CD4-positive, alpha-beta T cell (primary cell): ENCODE results near the gene PIP4K2A. TPM values are rescaled to one million over a fixed set of nuclear protein-coding genes. Genes with fewer than 3 reads are reported as not detected.

Experiments
- ATAC-seq: fragments of 200-7000 bp; cut with Tn5 transposase; one replicate; pipeline ENCODE4 v1.10.0; 2022; ENCODE audit warnings: mild to moderate bottlenecking; ENCODE audit not compliant: poor library complexity
- CTCF ChIA-PET: fragments of 350-600 bp; sonication (Branson Sonifier 250); formaldehyde crosslinking; loops from one replicate; lab custom pipeline; 2021; ENCODE audit warnings: antibody characterized with exemption, inconsistent platforms; lab: Charles Lee
- POLR2A ChIA-PET: fragments of 350-600 bp; sonication (Branson Sonifier 250); formaldehyde crosslinking; loops from one replicate; lab custom pipeline; 2021; ENCODE audit warnings: antibody characterized with exemption, inconsistent platforms; lab: Charles Lee
- DNase-seq, 14 experiments: peaks; one replicate each; pipeline ENCODE4 v3.0.0-alpha.2; 2013 to 2020; ENCODE audit warnings: mixed read lengths in 2 of 14
- H3K27ac ChIP-seq, 2 donors: one replicate each; pipeline versions ENCODE4 v1.5.1 to v1.7.0; 2013; ENCODE audit warnings: low read length in 2 of 2, low read depth in 1 of 2, mild to moderate bottlenecking in 1 of 2
- H3K27me3 ChIP-seq, 2 experiments: 1 replicate in 1 of 2; 2 replicates in 1 of 2; pipeline versions ENCODE4 v1.6.1 to v1.7.0; 2013; ENCODE audit warnings: low read length in 2 of 2, control low read depth in 1 of 2, mild to moderate bottlenecking in 1 of 2, moderate library complexity in 1 of 2; ENCODE audit not compliant: insufficient read depth in 2 of 2, control insufficient read depth in 1 of 2
- H3K36me3 ChIP-seq: one replicate; pipeline ENCODE4 v1.6.1; 2013; ENCODE audit warnings: low read length, control low read depth; ENCODE audit not compliant: insufficient read depth
- H3K4me1 ChIP-seq: one replicate; pipeline ENCODE4 v1.6.1; 2013; ENCODE audit warnings: low read length, control low read depth; ENCODE audit not compliant: insufficient read depth
- H3K4me3 ChIP-seq: one replicate; pipeline ENCODE4 v1.5.1; 2013; ENCODE audit warnings: mild to moderate bottlenecking, low read length, moderate library complexity
- H3K9me3 ChIP-seq, 2 experiments: 1 replicate in 1 of 2; 2 replicates in 1 of 2; pipeline versions ENCODE4 v1.6.1 to v1.7.0; 2013; ENCODE audit warnings: low read length in 2 of 2, mild to moderate bottlenecking in 2 of 2, control low read depth in 1 of 2, moderate library complexity in 1 of 2; ENCODE audit not compliant: control insufficient read depth in 1 of 2, insufficient read depth in 1 of 2
- H3K27ac Mint-ChIP-seq: one replicate; pipeline ENCODE4 v1.8.0; 2020; ENCODE audit warnings: mixed read lengths
- H3K27me3 Mint-ChIP-seq: one replicate; pipeline ENCODE4 v1.8.0; 2021; ENCODE audit warnings: mixed read lengths
- H3K36me3 Mint-ChIP-seq: one replicate; pipeline ENCODE4 v1.8.0; 2021; ENCODE audit warnings: low read depth, mixed read lengths
- H3K4me1 Mint-ChIP-seq: one replicate; pipeline ENCODE4 v1.8.0; 2021; ENCODE audit warnings: low read depth, mixed read lengths
- H3K4me3 Mint-ChIP-seq: one replicate; pipeline ENCODE4 v1.8.0; 2020; ENCODE audit warnings: mild to moderate bottlenecking, mixed read lengths
- H3K9me3 Mint-ChIP-seq: one replicate; pipeline ENCODE4 v1.8.0; 2020; ENCODE audit warnings: mixed read lengths
- CTCF ChIP-seq: fragments of 200-600 bp; IDR thresholded peaks from one replicate; pipeline ENCODE4 v1.8.0; 2022; ENCODE audit warnings: antibody characterized with exemption, mild to moderate bottlenecking
- intact Hi-C, 2 experiments: fragments of 100-400 bp; cut with DNase I in 1 of 2; cut with micrococcal nuclease in 1 of 2; formaldehyde crosslinking; loops; one replicate each; pipeline versions ENCODE4 v1.15.1 to v1.9.0; 2023 to 2025; cut with DNase I, micrococcal nuclease
- total RNA-seq, 174 experiments: library from RNA in 2 of 174; stranded (reverse) in 2 of 174; gene quantifications; one replicate each; pipeline ENCODE4 v1.2.3 and lab custom pipeline; 2021 to 2026

Gene PIP4K2A
- total RNA-seq, 2 experiments from 2014 or later = 75.4 to 87.2 TPM

GRCh38 chr10:22560913-22561239 is 153.5 kb downstream of the PIP4K2A start:
- POLR2A ChIA-PET = interaction anchor here (0.5 kb wide), 1 partner anchor 69 kb away, joined by 3 read pairs; no protein-coding TSS in a partner anchor
- no peaks in the 10 kb centered on the region for H3K9me3 ChIP-seq
- peaks cover 85% of the 10 kb centered on the region for H3K36me3 Mint-ChIP-seq
- no peak for ATAC-seq
- H3K27me3 Mint-ChIP-seq = no peaks in the 10 kb centered on the region
- H3K27me3 ChIP-seq = no peaks in the 10 kb centered on the region
- intact Hi-C loops = no loop called here
- CTCF ChIA-PET = interaction anchor here (0.7 kb wide), 1 partner anchor 866 kb away, joined by 3 read pairs; no protein-coding TSS in a partner anchor
- no peak overlapping the region for H3K4me3 ChIP-seq
- H3K9me3 Mint-ChIP-seq = no peaks in the 10 kb centered on the region
- no peak for DNase-seq
- H3K36me3 ChIP-seq = peaks cover 69% of the 10 kb centered on the region
- peaks cover 20% of the 10 kb centered on the region for H3K4me1 Mint-ChIP-seq
- no peak overlapping the region for H3K27ac Mint-ChIP-seq
- no peak for TF ChIP-seq CTCF
- no peak overlapping the region for H3K4me3 Mint-ChIP-seq
- H3K27ac ChIP-seq = no peak overlapping the region
- H3K4me1 ChIP-seq = no peaks in the 10 kb centered on the region

- peaks cover 20% of the 10 kb centered on the region for H3K4me1 Mint-ChIP-seq
- no peaks in the 10 kb centered on the region for H3K27me3 Mint-ChIP-seq
- H3K9me3 ChIP-seq = no peaks in the 10 kb centered on the region
- ATAC-seq = no peak
- H3K27ac Mint-ChIP-seq = no peak overlapping the region
- ChIA-PET POLR2A (interaction anchor here (0.5 kb wide), 1 partner anchor 69 kb away, joined by 3 read pairs; no protein-coding TSS in a partner anchor), CTCF (no interaction called here)
- no peak overlapping the region for H3K4me3 ChIP-seq
- H3K9me3 Mint-ChIP-seq = no peaks in the 10 kb centered on the region
- peaks cover 73% of the 10 kb centered on the region for H3K36me3 ChIP-seq
- intact Hi-C loops = no loop called here
- peaks cover 83% of the 10 kb centered on the region for H3K36me3 Mint-ChIP-seq
- no peak overlapping the region for H3K27ac ChIP-seq
- no peaks in the 10 kb centered on the region for H3K27me3 ChIP-seq
- no peak overlapping the region for H3K4me3 Mint-ChIP-seq
- no peaks in the 10 kb centered on the region for H3K4me1 ChIP-seq
- no peak for TF ChIP-seq CTCF
- DNase-seq = no peak
These were observed 154.1 kb downstream of the PIP4K2A start for GRCh38 chr10:22560096-22560912.

GRCh38 chr10:22557321-22557720 is 157.1 kb downstream of the PIP4K2A start:
- H3K9me3 Mint-ChIP-seq = no peaks in the 10 kb centered on the region
- H3K27ac Mint-ChIP-seq = no peak overlapping the region
- H3K27me3 ChIP-seq = no peaks in the 10 kb centered on the region
- H3K27me3 Mint-ChIP-seq = no peaks in the 10 kb centered on the region
- H3K4me3 ChIP-seq = no peak overlapping the region
- no peak overlapping the region for H3K4me3 Mint-ChIP-seq
- DNase-seq = no peak
- ChIA-PET POLR2A (no interaction called here), CTCF (interaction anchor here (1.9 kb wide), 1 partner anchor 16 kb away, joined by 5 read pairs; no protein-coding TSS in a partner anchor)
- intact Hi-C loops = no loop called here
- no peak overlapping the region for H3K27ac ChIP-seq
- no peaks in the 10 kb centered on the region for H3K4me1 ChIP-seq
- H3K9me3 ChIP-seq = no peaks in the 10 kb centered on the region
- no peak for ATAC-seq
- peaks cover 72% of the 10 kb centered on the region for H3K36me3 Mint-ChIP-seq
- peaks cover 9% of the 10 kb centered on the region for H3K4me1 Mint-ChIP-seq
- TF ChIP-seq CTCF = no peak
- H3K36me3 ChIP-seq = peaks cover 74% of the 10 kb centered on the region
